ENCODE data around the gene DNM1. TPM values are rescaled to one million over a fixed set of nuclear protein-coding genes. Genes with fewer than 3 reads are reported as not detected.

Gene DNM1
- total RNA-seq, 4 donors from 2014 or later, result 8.6 to 22.3 (median 14.4) TPM

DNA sequence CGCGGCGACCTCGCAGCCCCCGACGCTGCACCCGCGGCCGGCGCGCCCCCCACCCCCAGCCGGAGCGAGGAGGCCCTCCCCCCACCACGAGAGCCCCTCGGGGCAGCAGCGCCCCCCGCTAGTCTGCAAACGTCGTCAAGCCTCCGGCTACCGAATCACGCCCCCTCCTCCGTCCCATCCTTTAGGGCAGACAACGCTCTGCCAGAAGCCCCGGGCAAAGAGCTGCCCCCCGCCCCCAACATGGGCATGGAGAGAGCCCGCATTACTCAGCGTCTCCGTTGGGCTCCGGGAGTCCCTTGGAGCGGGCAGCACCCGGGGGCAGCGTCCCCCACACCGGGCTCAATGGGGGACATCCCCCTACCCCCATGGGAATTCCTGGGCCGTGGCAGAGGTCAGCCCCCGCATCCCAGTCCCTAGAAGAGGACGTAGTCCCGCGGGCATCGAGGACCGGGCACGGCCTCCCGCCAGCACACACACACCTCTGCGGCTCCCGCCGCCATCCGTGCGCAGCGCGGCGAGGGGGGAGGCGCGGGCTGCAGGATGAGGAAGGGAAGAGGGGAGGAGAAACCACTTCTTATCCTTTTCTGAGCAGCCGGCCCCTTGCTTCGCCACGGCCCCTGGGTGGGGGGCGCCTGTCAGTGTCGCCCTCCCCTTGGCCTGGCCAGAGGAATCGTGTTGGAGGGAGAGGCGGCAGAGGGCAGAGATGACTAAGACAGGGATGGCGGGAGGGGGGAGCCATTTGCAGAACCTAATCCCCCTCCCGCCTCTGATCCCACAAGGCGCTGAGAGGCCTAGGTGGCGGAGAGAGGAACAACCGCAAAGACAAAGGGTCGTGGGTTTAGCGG is 750 bp downstream of the DNM1 start:
- TF ChIP-seq POLR2AphosphoS5 (IDR thresholded peaks at IDR 0.05) (no peak), POLR2A (IDR thresholded peaks at IDR 0.05) (no peak)
- ATAC-seq, result peak; percentile 35
- no peaks in the 10 kb centered on the region for H3K36me3 ChIP-seq
- H3K9me3 ChIP-seq, result no peaks in the 10 kb centered on the region
- H3K27me3 ChIP-seq, result peaks cover 31% of the 10 kb centered on the region
- H3K27ac ChIP-seq, result peak overlapping the region in 3 of 4 donors; percentile 47 to 76 (median 55)
- H3K4me1 ChIP-seq, result peaks cover 0 to 20% (median 5%) of the 10 kb centered on the region in 3 donors
- peak overlapping the region; percentile 38 to 73 for H3K4me3 ChIP-seq
- 3 to 4% methylated on average over 5 to 7 of the region's 67 CpGs for WGBS, 2 donors (ENCODE audit: low coverage in 1 of 2)

DNA sequence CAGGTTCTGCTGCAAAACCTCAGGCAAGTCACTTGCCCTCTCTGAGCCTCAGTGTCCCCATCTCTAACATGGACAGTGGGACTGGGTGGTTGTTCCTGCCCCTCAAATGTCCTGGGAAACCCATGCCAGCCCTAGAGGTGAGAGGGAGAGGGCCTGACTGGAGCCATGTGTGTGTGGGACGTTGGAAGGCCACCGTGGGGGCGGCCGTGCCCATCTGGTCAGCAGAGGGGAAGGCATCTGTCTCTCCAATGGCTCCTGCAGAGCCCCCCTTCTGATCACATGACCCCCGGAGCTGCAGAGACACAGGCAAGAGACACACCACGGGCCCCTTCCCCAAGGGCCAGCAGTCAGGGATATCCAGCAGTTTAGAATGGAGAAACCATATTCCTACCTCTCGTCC is 1.7 kb downstream of the DNM1 start:
- Histone ChIP-seq H3K36me3 (no peaks in the 10 kb centered on the region), H3K27ac (peak overlapping the region in 2 of 4 donors; percentile 47 to 76), H3K9me3 (no peaks in the 10 kb centered on the region), H3K4me3 (peak overlapping the region in 1 of 2 donors; percentile 73), H3K27me3 (peaks cover 31% of the 10 kb centered on the region), H3K4me1 (peaks cover 0 to 20% (median 5%) of the 10 kb centered on the region in 3 donors)
- no peak for TF ChIP-seq EP300 (IDR thresholded peaks at IDR 0.05)
- no peak for TF ChIP-seq POLR2A (IDR thresholded peaks at IDR 0.05)
- TF ChIP-seq, protein P1, sequence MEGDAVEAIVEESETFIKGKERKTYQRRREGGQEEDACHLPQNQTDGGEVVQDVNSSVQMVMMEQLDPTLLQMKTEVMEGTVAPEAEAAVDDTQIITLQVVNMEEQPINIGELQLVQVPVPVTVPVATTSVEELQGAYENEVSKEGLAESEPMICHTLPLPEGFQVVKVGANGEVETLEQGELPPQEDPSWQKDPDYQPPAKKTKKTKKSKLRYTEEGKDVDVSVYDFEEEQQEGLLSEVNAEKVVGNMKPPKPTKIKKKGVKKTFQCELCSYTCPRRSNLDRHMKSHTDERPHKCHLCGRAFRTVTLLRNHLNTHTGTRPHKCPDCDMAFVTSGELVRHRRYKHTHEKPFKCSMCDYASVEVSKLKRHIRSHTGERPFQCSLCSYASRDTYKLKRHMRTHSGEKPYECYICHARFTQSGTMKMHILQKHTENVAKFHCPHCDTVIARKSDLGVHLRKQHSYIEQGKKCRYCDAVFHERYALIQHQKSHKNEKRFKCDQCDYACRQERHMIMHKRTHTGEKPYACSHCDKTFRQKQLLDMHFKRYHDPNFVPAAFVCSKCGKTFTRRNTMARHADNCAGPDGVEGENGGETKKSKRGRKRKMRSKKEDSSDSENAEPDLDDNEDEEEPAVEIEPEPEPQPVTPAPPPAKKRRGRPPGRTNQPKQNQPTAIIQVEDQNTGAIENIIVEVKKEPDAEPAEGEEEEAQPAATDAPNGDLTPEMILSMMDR (IDR thresholded peaks at IDR 0.05), result no peak
- no peak for TF ChIP-seq POLR2AphosphoS5 (IDR thresholded peaks at IDR 0.05)
- ATAC-seq, result no peak
- 100% methylated on average over 1 of the region's 7 CpGs; no CpG with 5 or more reads in 1 of the 2 donors for WGBS, 2 donors (ENCODE audit: low coverage in 1 of 2)

DNA sequence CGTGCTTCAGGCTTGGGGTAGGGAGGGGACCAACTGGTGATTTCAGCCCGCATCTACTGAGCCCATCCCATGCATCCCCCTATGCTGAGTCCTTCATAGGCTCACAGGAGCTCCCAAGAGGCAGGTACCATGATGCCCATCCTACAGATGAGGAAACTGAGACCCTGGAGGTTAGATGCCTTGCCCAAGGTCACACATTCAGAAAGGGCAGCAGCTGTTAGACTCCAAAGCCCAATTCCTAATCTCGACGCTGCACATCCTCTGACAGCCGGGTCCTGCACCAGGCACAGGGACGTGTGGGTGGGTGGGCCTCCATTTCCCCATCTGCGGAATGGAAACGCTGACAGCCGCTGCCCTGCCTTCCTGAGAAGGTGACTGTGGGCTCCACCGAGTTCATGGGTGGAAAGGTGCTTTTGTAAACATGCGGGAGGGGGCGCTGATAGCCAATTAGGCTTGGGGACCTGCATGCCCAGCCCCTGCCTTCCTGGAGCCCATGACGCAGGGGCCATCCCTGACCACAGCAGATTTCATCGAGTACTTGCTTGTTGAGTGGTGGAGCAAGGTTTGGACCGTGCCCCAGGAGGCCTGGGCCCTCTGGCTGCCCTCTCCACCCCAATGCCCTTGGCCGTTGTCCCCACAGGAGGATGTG is 2.2 kb downstream of the DNM1 start:
- WGBS, 2 donors (ENCODE audit: low coverage in 1 of 2), result 71% methylated on average over 9 of the region's 16 CpGs; no CpG with 5 or more reads in 1 of the 2 donors
- Histone ChIP-seq H3K27ac (peak overlapping the region in 1 of 4 donors; percentile 76), H3K4me1 (peaks cover 0 to 21% (median 5%) of the 10 kb centered on the region in 3 donors), H3K27me3 (peaks cover 31% of the 10 kb centered on the region), H3K36me3 (no peaks in the 10 kb centered on the region), H3K9me3 (no peaks in the 10 kb centered on the region), H3K4me3 (no peak overlapping the region)
- TF ChIP-seq POLR2A (IDR thresholded peaks at IDR 0.05) (no peak), POLR2AphosphoS5 (IDR thresholded peaks at IDR 0.05) (no peak), EP300 (IDR thresholded peaks at IDR 0.05) (no peak)
- TF ChIP-seq, protein P1 (IDR thresholded peaks at IDR 0.05), result no peak
- no peak for ATAC-seq

DNA sequence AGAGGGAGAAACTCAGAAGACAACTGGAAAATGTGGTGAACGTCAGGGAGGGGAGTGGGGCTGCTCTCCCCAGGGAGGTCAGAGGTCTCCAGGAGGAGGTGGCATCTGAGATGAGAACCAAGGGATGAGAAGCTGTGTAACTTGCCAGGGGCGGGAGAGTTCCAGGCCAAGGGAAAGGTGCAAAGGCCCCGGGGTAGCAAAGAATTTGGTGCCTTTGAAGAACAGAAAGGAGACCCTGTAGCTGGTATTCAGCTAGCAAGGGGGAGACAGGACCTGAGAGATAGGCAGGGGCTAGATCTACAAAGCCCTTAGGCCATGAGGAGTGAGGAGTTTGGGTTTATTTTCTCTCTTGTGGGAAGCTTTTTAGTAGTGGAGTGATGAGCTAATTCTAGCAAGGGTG is 3.3 kb downstream of the DNM1 start:
- Histone ChIP-seq H3K27me3 (peaks cover 31% of the 10 kb centered on the region), H3K4me1 (peaks cover 0 to 29% (median 12%) of the 10 kb centered on the region in 3 donors), H3K27ac (peak overlapping the region in 1 of 4 donors; percentile 1), H3K4me3 (no peak overlapping the region), H3K9me3 (no peaks in the 10 kb centered on the region), H3K36me3 (no peaks in the 10 kb centered on the region)
- 80% methylated on average over 3 of the region's 3 CpGs; no CpG with 5 or more reads in 1 of the 2 donors for WGBS, 2 donors (ENCODE audit: low coverage in 1 of 2)
- no peak for TF ChIP-seq POLR2AphosphoS5 (IDR thresholded peaks at IDR 0.05)
- TF ChIP-seq EP300 (IDR thresholded peaks at IDR 0.05), result no peak
- TF ChIP-seq POLR2A (IDR thresholded peaks at IDR 0.05), result no peak
- TF ChIP-seq, protein P1 (IDR thresholded peaks at IDR 0.05), result no peak
- no peak for ATAC-seq
